GM21825 (cell line): ENCODE measurements around the gene PEX14.

Source experiments
- ATAC-seq: cut with Tn5 transposase; IDR thresholded peaks from one replicate; pipeline ENCODE4 v1.9.1; 2021; ENCODE audit warnings: mild to moderate bottlenecking, moderate library complexity; ENCODE audit not compliant: unreplicated experiment

Gene PEX14

GRCh38 chr1:10538646-10539355 lies 64.1 kb downstream of the PEX14 start:
- ATAC-seq, result no peak

- ATAC-seq, result no peak
Observed at GRCh38 chr1:10539411-10540043, 64.8 kb downstream of the PEX14 start.

- no peak for ATAC-seq
Observed at GRCh38 chr1:10540277-10541005, 65.7 kb downstream of the PEX14 start.

GRCh38 chr1:10541286-10541685 lies 66.5 kb downstream of the PEX14 start:
- ATAC-seq, result no peak

- ATAC-seq, result no peak
Observed at GRCh38 chr1:10544239-10544638, 69.5 kb downstream of the PEX14 start.

- ATAC-seq, result no peak
Observed at GRCh38 chr1:10546896-10547295, 72.1 kb downstream of the PEX14 start.

GRCh38 chr1:10549904-10550664 lies 75.3 kb downstream of the PEX14 start:
- ATAC-seq, result no peak

GRCh38 chr1:10553118-10553517 lies 78.4 kb downstream of the PEX14 start:
- ATAC-seq, result no peak

GRCh38 chr1:10555635-10556429 lies 81.1 kb downstream of the PEX14 start:
- no peak for ATAC-seq

- no peak for ATAC-seq
Observed at GRCh38 chr1:10556430-10557005, 81.8 kb downstream of the PEX14 start.

- no peak for ATAC-seq
Observed at GRCh38 chr1:10557714-10558113, 83.0 kb downstream of the PEX14 start.

GRCh38 chr1:10559386-10559785 lies 84.6 kb downstream of the PEX14 start:
- no peak for ATAC-seq

GRCh38 chr1:10561497-10561896 lies 86.7 kb downstream of the PEX14 start:
- no peak for ATAC-seq

- ATAC-seq, result no peak
Observed at GRCh38 chr1:10561955-10562354, 87.2 kb downstream of the PEX14 start.

- ATAC-seq, result no peak
Observed at GRCh38 chr1:10564063-10564462, 89.3 kb downstream of the PEX14 start.

GRCh38 chr1:10569531-10569930 lies 94.8 kb downstream of the PEX14 start:
- ATAC-seq, result no peak

- ATAC-seq, result no peak
Observed at GRCh38 chr1:10575616-10576015, 100.9 kb downstream of the PEX14 start.

- no peak for ATAC-seq
Observed at GRCh38 chr1:10578070-10578469, 103.3 kb downstream of the PEX14 start.

- ATAC-seq, result no peak
Observed at GRCh38 chr1:10583641-10584040, 108.9 kb downstream of the PEX14 start.

GRCh38 chr1:10585242-10585641 lies 110.5 kb downstream of the PEX14 start:
- no peak for ATAC-seq
